CMK (cell line): ENCODE measurements around the gene CFAP410.
"Not testable (repeated sequence)": the region's sequence is repeated elsewhere in the genome, so short reads cannot be mapped to it uniquely, and the experiment has no call there.

Experiments
- DNase-seq: peaks from one replicate; pipeline ENCODE4 v3.0.0-alpha.2; 2010; ENCODE audit warnings: low read depth

The CFAP410 gene

GRCh38 chr21:44316277-44316900, 22.8 kb downstream of the CFAP410 start:
- no peak for DNase-seq

- no peak for DNase-seq
Measured at GRCh38 chr21:44315691-44316203, 23.4 kb downstream of the CFAP410 start.

- no peak for DNase-seq
Measured at GRCh38 chr21:44314561-44314960, 24.6 kb downstream of the CFAP410 start.

- no peak for DNase-seq
Measured at GRCh38 chr21:44314128-44314527, 25.1 kb downstream of the CFAP410 start.

GRCh38 chr21:44313451-44313850, 25.7 kb downstream of the CFAP410 start:
- no peak for DNase-seq

GRCh38 chr21:44312716-44313115, 26.5 kb downstream of the CFAP410 start:
- no peak for DNase-seq

- no peak for DNase-seq
Measured at GRCh38 chr21:44312089-44312488, 27.1 kb downstream of the CFAP410 start.

GRCh38 chr21:44310628-44311507, 28.3 kb downstream of the CFAP410 start:
- no peak for DNase-seq

- DNase-seq: no peak
Measured at GRCh38 chr21:44306936-44307704, 32.1 kb downstream of the CFAP410 start.

GRCh38 chr21:44305691-44306090, 33.5 kb downstream of the CFAP410 start:
- DNase-seq: no peak

GRCh38 chr21:44304877-44305293, 34.3 kb downstream of the CFAP410 start:
- peak; percentile 49 for DNase-seq

- no peak for DNase-seq
Measured at GRCh38 chr21:44304011-44304616, 35.1 kb downstream of the CFAP410 start.

GRCh38 chr21:44303490-44303981, 35.7 kb downstream of the CFAP410 start:
- no peak for DNase-seq

- DNase-seq: not testable (repeated sequence)
Measured at GRCh38 chr21:44302573-44303401, 36.4 kb downstream of the CFAP410 start.

- no peak for DNase-seq
Measured at GRCh38 chr21:44301961-44302406, 37.2 kb downstream of the CFAP410 start.

GRCh38 chr21:44301141-44301540, 38.0 kb downstream of the CFAP410 start:
- no peak for DNase-seq

- peak; percentile 72 for DNase-seq
Measured at GRCh38 chr21:44300262-44300959, 38.8 kb downstream of the CFAP410 start.

- DNase-seq: peak; percentile 87
Measured at GRCh38 chr21:44299458-44300261, 39.5 kb downstream of the CFAP410 start, which contains the start of gene PFKL. PFKL (plus strand) TSS chr21:44300053; CDS start chr21:44300106, 53 bp downstream.

GRCh38 chr21:44299085-44299457, 40.1 kb downstream of the CFAP410 start:
- DNase-seq: no peak
